K562 (cell line): Measurements from ENCODE around the gene EYA2. TPM values are rescaled to one million over a fixed set of nuclear protein-coding genes. Genes with fewer than 3 reads are reported as not detected.

Source experiments
- ATAC-seq: fragments of 200-7000 bp; cut with Tn5 transposase; 3 replicates; pipeline ENCODE4 v1.9.1; 2020; ENCODE audit warnings: moderate library complexity
- BruUV-seq: library from RNA; stranded (reverse); fragments of 400-500 nt; replicated peaks from 2 replicates; lab custom pipeline; 2021; lab: Mats Ljungman, UMichigan
- CTCF ChIA-PET: fragments of 300-600 bp; formaldehyde crosslinking; extraction: SDS; loops from one replicate; lab custom pipeline; 2021; ENCODE audit warnings: low intra/inter-chr PET ratio; lab: Yijun Ruan, JAX
- POLR2A ChIA-PET: fragments of 300-600, 350-650 bp; sonication (Branson Sonifier 250); formaldehyde crosslinking; extraction: SDS; loops from one replicate; lab custom pipeline; 2021; ENCODE audit warnings: antibody characterized with exemption, inconsistent platforms; lab: Yijun Ruan, JAX
- DNase-seq, 4 experiments: peaks; one replicate each; pipeline versions ENCODE4 v3.0.0 to v3.0.0-alpha.2; 2011 to 2018; ENCODE audit warnings: low spot score in 3 of 4, mixed read lengths in 3 of 4; ENCODE audit errors: extremely low read depth in 1 of 4
- FAIRE-seq: peaks from 2 replicates; lab custom pipeline; 2011; peaks lifted over from hg19 to GRCh38; lab: Jason Lieb, UNC
- H2AFZ ChIP-seq: 2 replicates; pipeline ENCODE4 v1.6.0; 2011; ENCODE audit warnings: low read depth, low read length, control low read depth, inconsistent platforms
- H3K27ac ChIP-seq: fragments of 200-600 bp; 3 replicates; pipeline ENCODE4 v1.8.0; 2011; ENCODE audit warnings: low read depth, mild to moderate bottlenecking, control low read depth, inconsistent platforms, low read length, moderate library complexity, mixed read lengths; ENCODE audit errors: extremely low read depth
- H3K27me3 ChIP-seq, 2 experiments: fragments of 300-600 bp in 1 of 2; 2 replicates in 1 of 2; 3 replicates in 1 of 2; pipeline versions ENCODE4 v1.6.0 to v1.8.0; 2011; ENCODE audit warnings: inconsistent platforms in 2 of 2, low read length in 2 of 2, mild to moderate bottlenecking in 1 of 2, mixed read lengths in 1 of 2, moderate library complexity in 1 of 2; ENCODE audit not compliant: control insufficient read depth in 2 of 2, insufficient read depth in 2 of 2
- H3K36me3 ChIP-seq: fragments of 300-600 bp; 3 replicates; pipeline ENCODE4 v1.8.0; 2011; ENCODE audit warnings: mild to moderate bottlenecking, low read length, inconsistent platforms; ENCODE audit not compliant: control insufficient read depth, insufficient read depth
- H3K4me1 ChIP-seq, 2 experiments: fragments of 200-600 bp in 1 of 2; replicated peaks in 1 of 2; 2 replicates in 1 of 2; 3 replicates in 1 of 2; pipeline versions ENCODE4 v1.5.1 to v1.8.0; 2011; ENCODE audit warnings: inconsistent platforms in 2 of 2, low read length in 2 of 2, mild to moderate bottlenecking in 1 of 2, mixed read lengths in 1 of 2, moderate library complexity in 1 of 2; ENCODE audit not compliant: control insufficient read depth in 2 of 2, insufficient read depth in 2 of 2
- H3K4me2 ChIP-seq: 2 replicates; pipeline ENCODE4 v1.6.1; 2011; ENCODE audit warnings: low read length, control low read depth, inconsistent platforms, mixed read lengths; ENCODE audit not compliant: insufficient read depth
- H3K4me3 ChIP-seq: fragments of 200-600 bp; sonication (generic), shearing (Covaris generic); 2 replicates; pipeline ENCODE4 v1.5.1; 2016; ENCODE audit warnings: control low read depth, inconsistent platforms
- H3K79me2 ChIP-seq: fragments of 200-600 bp; 3 replicates; pipeline ENCODE4 v1.8.0; 2011; ENCODE audit warnings: low read length, inconsistent platforms; ENCODE audit not compliant: control insufficient read depth, insufficient read depth
- H3K9ac ChIP-seq, 2 experiments: 2 replicates each; pipeline versions ENCODE4 v1.6.0 to v1.6.1; 2011; ENCODE audit warnings: low read depth in 2 of 2, low read length in 2 of 2, control low read depth in 1 of 2, inconsistent platforms in 1 of 2, mild to moderate bottlenecking in 1 of 2, mixed read lengths in 1 of 2; ENCODE audit not compliant: insufficient read depth in 1 of 2
- H3K9me1 ChIP-seq: one replicate; pipeline ENCODE4 v1.6.0; 2011; ENCODE audit warnings: inconsistent platforms, mild to moderate bottlenecking, low read length, moderate library complexity; ENCODE audit not compliant: control insufficient read depth, insufficient read depth
- H3K9me3 ChIP-seq: replicated peaks from 2 replicates; pipeline ENCODE4 v1.5.1; 2011; ENCODE audit warnings: low read depth, low read length, inconsistent platforms; ENCODE audit not compliant: control insufficient read depth, insufficient read depth
- H4K20me1 ChIP-seq: replicated peaks from 2 replicates; pipeline ENCODE4 v1.6.1; 2011; ENCODE audit warnings: low read length, inconsistent platforms, mixed read lengths; ENCODE audit not compliant: control insufficient read depth, insufficient read depth
- BRF1 ChIP-seq: IDR thresholded peaks from 3 replicates; pipeline ENCODE4 v1.6.1; 2011; ENCODE audit warnings: borderline replicate concordance, mild to moderate bottlenecking; ENCODE audit not compliant: insufficient read length; ENCODE audit errors: extremely low read depth
- CREBBP ChIP-seq: IDR thresholded peaks from one replicate; pipeline ENCODE4 v1.6.1; 2012; ENCODE audit warnings: low read depth, mild to moderate bottlenecking, control low read depth, inconsistent platforms, low read length
- ELF1 ChIP-seq: fragments of 200-800 bp; sonication (Bioruptor generic); IDR thresholded peaks from 2 replicates; pipeline ENCODE4 v1.6.1; 2016; ENCODE audit warnings: missing genetic modification characterization, missing compliant biosample characterization
- FOSL1 ChIP-seq: fragments of 200-800 bp; sonication (Bioruptor generic); conservative IDR thresholded peaks from 2 replicates; pipeline ENCODE4 v1.6.1; 2016; ENCODE audit warnings: missing genetic modification characterization, missing compliant biosample characterization
- HLTF ChIP-seq: fragments of 450-650 bp; IDR thresholded peaks from 2 replicates; pipeline ENCODE4 v1.6.1; 2016
- NFIC ChIP-seq: fragments of 450-650 bp; IDR thresholded peaks from 2 replicates; pipeline ENCODE4 v1.6.1; 2017; ENCODE audit warnings: mild to moderate bottlenecking, inconsistent platforms
- ZNF408 ChIP-seq: fragments of 250-450 bp; sonication (Bioruptor Pico); IDR thresholded peaks from 2 replicates; pipeline ENCODE4 v1.4.0; 2020; ENCODE audit warnings: low read depth, mild to moderate bottlenecking, moderate library complexity
- WGBS: fragments of 100-300 bp; shearing (Covaris generic); methylation state at CpG from one replicate; pipeline ENCODE4 v1.1.6; 2016; ENCODE audit warnings: low coverage, mixed read lengths; ENCODE audit not compliant: insufficient coverage; ENCODE audit errors: missing lambda C conversion rate; 5-methylcytosine and 5-hydroxymethylcytosine counted together
- in situ Hi-C: fragments of 300-500 bp; cut with MboI; formaldehyde crosslinking; loops from 4 replicates; pipeline ENCODE4 v1.15.0; 2018; ENCODE audit warnings: inconsistent platforms, mixed read lengths
- intact Hi-C: fragments of 100-400 bp; cut with micrococcal nuclease; formaldehyde crosslinking; loops from 2 replicates; pipeline ENCODE4 v1.14.2; 2022
- polyA plus RNA-seq, 8 experiments: library from polyadenylated mRNA; depleted of rRNA in 4 of 8; stranded (reverse) in 5 of 8; unstranded in 3 of 8; fragments of >200 nt; fragmentation: Nextera tagmentation in 2 of 8; fragmentation: Illumina TruSeq in 1 of 8; extraction: Ambion mirVana in 2 of 8; extraction: Trizol in 1 of 8; gene quantifications; 2 replicates each; pipeline versions ENCODE4 v1.2.1 to v1.2.3, GENCODE V29; 2011 to 2014; ENCODE audit warnings: inconsistent platforms in 1 of 8, missing spikeins in 1 of 8
- total RNA-seq, 7 experiments: library from RNA; depleted of rRNA in 6 of 7; stranded (reverse); fragments of >200 nt in 6 of 7; fragmentation: Illumina TruSeq in 2 of 7; extraction: Trizol in 2 of 7; gene quantifications; 2 replicates each; pipeline versions ENCODE4 v1.2.1 to v1.2.3, GENCODE V29; 2011 to 2021; ENCODE audit warnings: low replicate concordance in 1 of 7
- TF ChIP-seq, protein P1 (sequence below), 2 experiments: fragments of 450-650 bp; conservative IDR thresholded peaks; 2 replicates each; pipeline ENCODE4 v1.6.1; 2017; ENCODE audit warnings: mild to moderate bottlenecking in 2 of 2, moderate library complexity in 2 of 2

The EYA2 gene
- total and polyA plus RNA-seq, 9 of the 15 experiments (the other 6 are each of a cell fraction or from before 2014, with no cell fraction given), result 0.03 TPM; not detected in 8

DNA sequence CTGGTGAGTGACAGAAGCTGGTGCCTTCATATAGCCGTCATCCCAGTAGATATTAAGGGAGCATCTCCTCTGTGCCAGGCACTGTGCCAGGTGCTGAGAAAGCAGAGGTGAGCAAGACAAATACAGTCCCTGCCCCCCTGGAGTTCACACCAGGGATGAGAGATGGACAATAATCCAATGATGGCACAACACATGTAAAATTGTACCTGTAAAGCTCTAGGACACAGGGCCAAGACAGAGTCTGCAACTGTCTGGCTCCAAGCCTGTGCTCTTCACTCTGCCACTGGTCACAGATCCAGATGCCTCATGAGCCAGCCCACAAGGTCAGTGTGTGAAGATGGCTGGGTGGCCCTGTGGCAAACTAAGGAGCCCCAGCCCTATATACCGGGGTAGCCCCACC, 133.8 kb downstream of the EYA2 start:
- Histone ChIP-seq H3K9me1 (no peaks in the 10 kb centered on the region), H3K9ac (no peak overlapping the region), H4K20me1 (no peaks in the 10 kb centered on the region), H3K4me3 (no peak overlapping the region), H3K4me1 (no peaks in the 10 kb centered on the region), H3K9me3 (no peaks in the 10 kb centered on the region), H3K27ac (no peak overlapping the region), H3K36me3 (no peaks in the 10 kb centered on the region), H2AFZ (no peak overlapping the region), H3K79me2 (no peaks in the 10 kb centered on the region), H3K27me3 (peaks cover 0 to 24% of the 10 kb centered on the region in 2 experiments; a peak in 1 of 5 replicates), H3K4me2 (no peak overlapping the region)
- in situ Hi-C loops, result no loop called here
- BruUV-seq, result no TSS peak
- ChIA-PET CTCF (no interaction called here), POLR2A (no interaction called here)
- intact Hi-C loops, result no loop called here
- FAIRE-seq (no peak), ATAC-seq (no peak), DNase-seq (no peak)
- TF ChIP-seq HLTF (no peak), NFIC (no peak), FOSL1 (tag) (no peak), ELF1 (tag) (no peak), ZNF408 (CRISPR knock-in tag) (no peak), BRF1 (no peak), CREBBP (no peak)
- TF ChIP-seq, protein P1, sequence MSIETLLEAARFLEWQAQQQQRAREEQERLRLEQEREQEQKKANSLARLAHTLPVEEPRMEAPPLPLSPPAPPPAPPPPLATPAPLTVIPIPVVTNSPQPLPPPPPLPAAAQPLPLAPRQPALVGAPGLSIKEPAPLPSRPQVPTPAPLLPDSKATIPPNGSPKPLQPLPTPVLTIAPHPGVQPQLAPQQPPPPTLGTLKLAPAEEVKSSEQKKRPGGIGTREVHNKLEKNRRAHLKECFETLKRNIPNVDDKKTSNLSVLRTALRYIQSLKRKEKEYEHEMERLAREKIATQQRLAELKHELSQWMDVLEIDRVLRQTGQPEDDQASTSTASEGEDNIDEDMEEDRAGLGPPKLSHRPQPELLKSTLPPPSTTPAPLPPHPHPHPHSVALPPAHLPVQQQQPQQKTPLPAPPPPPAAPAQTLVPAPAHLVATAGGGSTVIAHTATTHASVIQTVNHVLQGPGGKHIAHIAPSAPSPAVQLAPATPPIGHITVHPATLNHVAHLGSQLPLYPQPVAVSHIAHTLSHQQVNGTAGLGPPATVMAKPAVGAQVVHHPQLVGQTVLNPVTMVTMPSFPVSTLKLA (conservative IDR thresholded peaks at IDR 0.05), result no peak
- 0% methylated on average over 2 of the region's 2 CpGs for WGBS
